Gastroesophageal sphincter (tissue), 3 donors: ENCODE measurements around the gene ZBTB47.

Experiments used
- CTCF ChIP-seq, 4 experiments: fragments of 200-600 bp in 2 of 4; fragments of 450-650 bp in 2 of 4; sonication (generic) in 1 of 4; IDR thresholded peaks; one replicate each; pipeline ENCODE4 v1.5.1; 2017 to 2019; ENCODE audit warnings: antibody characterized with exemption in 4 of 4, mild to moderate bottlenecking in 2 of 4, moderate library complexity in 2 of 4
- EP300 ChIP-seq: sonication (generic); formaldehyde crosslinking; IDR thresholded peaks from one replicate; pipeline ENCODE4 v1.6.1; 2017; ENCODE audit warnings: antibody characterized with exemption, mild to moderate bottlenecking
- POLR2AphosphoS5 ChIP-seq: sonication (generic); formaldehyde crosslinking; IDR thresholded peaks from one replicate; pipeline ENCODE4 v1.6.1; 2017; ENCODE audit warnings: antibody characterized with exemption

GRCh38 chr3:42681361-42682038 is 28.0 kb downstream of the ZBTB47 start:
- TF ChIP-seq CTCF (IDR thresholded peaks at IDR 0.05) (no peak), POLR2AphosphoS5 (no peak), EP300 (no peak)
